ENCODE measurements around the gene UCP1. TPM values are rescaled to one million over a fixed set of nuclear protein-coding genes. Genes with fewer than 3 reads are reported as not detected.

Gene UCP1
- total RNA-seq, 4 donors from 2014 or later = not detected

DNA sequence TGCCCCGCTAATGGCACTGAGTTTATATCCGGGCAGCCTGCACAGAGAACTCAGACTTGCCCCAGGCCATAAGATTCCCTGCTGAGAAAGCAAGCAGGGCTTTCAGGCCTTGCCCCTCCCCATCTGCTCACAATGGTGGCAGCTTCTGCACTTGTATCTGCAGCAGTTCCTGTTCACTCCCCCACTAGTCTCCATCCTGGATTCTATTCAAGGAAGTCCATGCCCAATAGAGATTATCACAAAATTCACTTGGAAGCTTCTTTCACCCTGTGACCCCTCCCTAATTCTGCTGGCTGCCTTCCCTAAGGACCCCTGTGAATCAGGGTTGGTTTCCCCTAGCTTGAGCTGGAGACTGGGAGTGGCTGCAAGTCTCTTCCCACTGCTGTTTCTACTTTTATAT, 34.5 kb upstream of the UCP1 start:
- in situ Hi-C loops (cut with MboI; ENCODE audit: low pct_ligation_motif_present in 1 of 4, low pct_unique_long_range_greater_than_20kb in 1 of 4, low sequenced_read_pairs in 3 of 4) (loop anchor here in 1 of 4 donors (10.0 kb wide), 1 partner anchor 252 kb away; no protein-coding TSS in a partner anchor), intact Hi-C loops (cut with DNase I; ENCODE audit: low total_unique reads) (loop anchor here (5.0 kb wide), 1 partner anchor 1974 kb away; no protein-coding TSS in a partner anchor)
- Histone ChIP-seq H3K9me3 (no peaks in the 10 kb centered on the region), H3K27me3 (no peaks in the 10 kb centered on the region), H3K4me3 (no peak overlapping the region), H3K4me1 (no peaks in the 10 kb centered on the region), H3K27ac (no peak overlapping the region), H3K36me3 (no peaks in the 10 kb centered on the region)
- no peak for TF ChIP-seq EP300 (IDR thresholded peaks at IDR 0.05; ENCODE audit: low read depth)
- no peak for TF ChIP-seq POLR2A (IDR thresholded peaks at IDR 0.05)
- no peak for TF ChIP-seq POLR2AphosphoS5 (IDR thresholded peaks at IDR 0.05)
- TF ChIP-seq, protein P1, sequence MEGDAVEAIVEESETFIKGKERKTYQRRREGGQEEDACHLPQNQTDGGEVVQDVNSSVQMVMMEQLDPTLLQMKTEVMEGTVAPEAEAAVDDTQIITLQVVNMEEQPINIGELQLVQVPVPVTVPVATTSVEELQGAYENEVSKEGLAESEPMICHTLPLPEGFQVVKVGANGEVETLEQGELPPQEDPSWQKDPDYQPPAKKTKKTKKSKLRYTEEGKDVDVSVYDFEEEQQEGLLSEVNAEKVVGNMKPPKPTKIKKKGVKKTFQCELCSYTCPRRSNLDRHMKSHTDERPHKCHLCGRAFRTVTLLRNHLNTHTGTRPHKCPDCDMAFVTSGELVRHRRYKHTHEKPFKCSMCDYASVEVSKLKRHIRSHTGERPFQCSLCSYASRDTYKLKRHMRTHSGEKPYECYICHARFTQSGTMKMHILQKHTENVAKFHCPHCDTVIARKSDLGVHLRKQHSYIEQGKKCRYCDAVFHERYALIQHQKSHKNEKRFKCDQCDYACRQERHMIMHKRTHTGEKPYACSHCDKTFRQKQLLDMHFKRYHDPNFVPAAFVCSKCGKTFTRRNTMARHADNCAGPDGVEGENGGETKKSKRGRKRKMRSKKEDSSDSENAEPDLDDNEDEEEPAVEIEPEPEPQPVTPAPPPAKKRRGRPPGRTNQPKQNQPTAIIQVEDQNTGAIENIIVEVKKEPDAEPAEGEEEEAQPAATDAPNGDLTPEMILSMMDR (IDR thresholded peaks at IDR 0.05) = no peak
- 68% methylated on average over 2 of the region's 2 CpGs; no CpG with 5 or more reads in 1 of the 2 donors for WGBS, 2 donors (ENCODE audit: low coverage in 1 of 2)
- DNase-seq = no peak

DNA sequence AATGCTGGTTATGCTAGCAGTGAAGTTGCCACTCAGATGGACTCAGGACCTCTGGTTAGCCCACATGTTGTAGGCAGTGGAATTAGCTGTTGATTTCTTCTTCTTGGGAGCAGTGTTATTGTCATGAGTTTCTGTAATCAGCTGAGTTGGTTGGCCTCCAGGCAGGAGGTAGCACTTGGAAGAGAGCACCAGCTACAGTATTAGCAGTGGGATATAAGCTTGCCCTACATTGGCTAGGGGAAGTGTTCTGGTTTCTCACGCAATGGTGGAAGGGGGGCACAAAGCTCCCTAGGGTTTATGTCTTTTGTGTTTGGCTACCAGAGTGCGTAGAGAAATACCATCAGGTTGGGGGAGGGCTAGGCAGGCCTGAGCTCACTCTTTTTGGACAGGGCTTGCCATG, 34.0 kb upstream of the UCP1 start:
- WGBS, 2 donors (ENCODE audit: low coverage in 1 of 2) = 93% methylated on average over 2 of the region's 2 CpGs; no CpG with 5 or more reads in 1 of the 2 donors
- intact Hi-C loops (cut with DNase I; ENCODE audit: low total_unique reads) = loop anchor here (5.0 kb wide), 1 partner anchor 1975 kb away; no protein-coding TSS in a partner anchor
- no peak for DNase-seq
- H3K27me3 ChIP-seq = no peaks in the 10 kb centered on the region
- TF ChIP-seq EP300 (IDR thresholded peaks at IDR 0.05; ENCODE audit: low read depth) (no peak), POLR2A (IDR thresholded peaks at IDR 0.05) (no peak), POLR2AphosphoS5 (IDR thresholded peaks at IDR 0.05) (no peak)
- TF ChIP-seq, protein P1 (IDR thresholded peaks at IDR 0.05) = no peak
- H3K27ac ChIP-seq = no peak overlapping the region
- H3K36me3 ChIP-seq = no peaks in the 10 kb centered on the region
- no peaks in the 10 kb centered on the region for H3K4me1 ChIP-seq
- no peaks in the 10 kb centered on the region for H3K9me3 ChIP-seq
- in situ Hi-C loops (cut with MboI; ENCODE audit: low pct_ligation_motif_present in 1 of 4, low pct_unique_long_range_greater_than_20kb in 1 of 4, low sequenced_read_pairs in 3 of 4) = loop anchor here in 1 of 4 donors (10.0 kb wide), 1 partner anchor 252 kb away; no protein-coding TSS in a partner anchor
- H3K4me3 ChIP-seq = no peak overlapping the region

DNA sequence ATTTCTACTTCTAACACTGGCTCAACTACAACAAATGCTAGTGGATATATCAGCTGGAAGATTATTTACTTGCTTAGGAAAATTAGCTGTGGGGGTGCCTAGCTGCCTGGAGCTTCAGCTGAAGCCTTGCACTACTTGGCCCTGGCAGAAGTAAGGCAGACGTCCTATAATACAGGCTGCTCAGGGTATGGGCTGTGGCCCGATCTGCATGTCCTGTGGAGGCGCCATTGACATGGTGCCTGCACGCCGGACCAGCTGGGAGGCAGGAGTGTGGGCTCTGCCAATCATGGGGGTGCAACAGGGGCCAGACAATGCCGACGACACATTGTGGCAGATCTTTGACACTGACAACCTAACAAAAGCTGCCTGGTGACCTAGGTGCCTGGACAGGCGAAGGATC, 31.6 kb upstream of the UCP1 start:
- WGBS, 2 donors (ENCODE audit: low coverage in 1 of 2) = 79% methylated on average over 8 of the region's 8 CpGs; no CpG with 5 or more reads in 1 of the 2 donors
- Histone ChIP-seq H3K4me1 (no peaks in the 10 kb centered on the region), H3K4me3 (no peak overlapping the region), H3K9me3 (no peaks in the 10 kb centered on the region), H3K27ac (no peak overlapping the region), H3K27me3 (no peaks in the 10 kb centered on the region), H3K36me3 (no peaks in the 10 kb centered on the region)
- intact Hi-C loops (cut with DNase I; ENCODE audit: low total_unique reads) (loop anchor here (5.0 kb wide), 1 partner anchor 1977 kb away; no protein-coding TSS in a partner anchor), in situ Hi-C loops (cut with MboI; ENCODE audit: low pct_ligation_motif_present in 1 of 4, low pct_unique_long_range_greater_than_20kb in 1 of 4, low sequenced_read_pairs in 3 of 4) (loop anchor here in 1 of 4 donors (10.0 kb wide), 1 partner anchor 254 kb away; no protein-coding TSS in a partner anchor)
- TF ChIP-seq EP300 (IDR thresholded peaks at IDR 0.05; ENCODE audit: low read depth) = no peak
- TF ChIP-seq, protein P1 (IDR thresholded peaks at IDR 0.05) = no peak
- DNase-seq = no peak

DNA sequence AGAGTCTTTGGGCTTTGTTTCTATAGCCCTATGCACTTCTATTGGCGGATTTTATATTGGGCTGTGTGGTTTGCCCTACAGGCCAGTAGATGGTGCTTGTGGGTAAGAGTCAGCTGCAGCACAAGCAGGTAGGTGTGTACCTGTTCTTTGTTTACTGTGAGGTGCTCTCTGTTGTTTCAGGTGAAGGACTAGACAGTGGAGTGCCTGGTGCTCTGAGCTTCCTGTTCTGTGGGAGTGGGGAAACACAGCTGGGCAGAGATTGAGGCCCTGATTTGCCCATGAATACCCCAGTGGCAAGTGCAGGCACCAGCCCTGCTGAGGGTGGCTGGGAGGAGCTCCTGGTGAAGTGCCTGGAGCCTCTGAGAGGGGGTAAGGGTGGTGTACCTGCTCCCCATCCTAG, 26.3 kb upstream of the UCP1 start:
- H3K9me3 ChIP-seq = no peaks in the 10 kb centered on the region
- intact Hi-C loops (cut with DNase I; ENCODE audit: low total_unique reads) = no loop called here
- H3K27me3 ChIP-seq = no peaks in the 10 kb centered on the region
- no peak for TF ChIP-seq POLR2AphosphoS5 (IDR thresholded peaks at IDR 0.05)
- no peak for TF ChIP-seq EP300 (IDR thresholded peaks at IDR 0.05; ENCODE audit: low read depth)
- TF ChIP-seq, protein P1 (IDR thresholded peaks at IDR 0.05) = peak; percentile 48 to 70 (median 56)
- in situ Hi-C loops (cut with MboI; ENCODE audit: low pct_ligation_motif_present in 1 of 4, low pct_unique_long_range_greater_than_20kb in 1 of 4, low sequenced_read_pairs in 3 of 4) = loop anchor here in 1 of 4 donors (25.0 kb wide), 1 partner anchor 267 kb away; no protein-coding TSS in a partner anchor
- 31 to 40% methylated on average over 1 of the region's 1 CpG for WGBS, 2 donors (ENCODE audit: low coverage in 1 of 2)
- peak; percentile 41 for DNase-seq
- H3K4me1 ChIP-seq = no peaks in the 10 kb centered on the region
- no peak overlapping the region for H3K27ac ChIP-seq
- no peak overlapping the region for H3K4me3 ChIP-seq
- H3K36me3 ChIP-seq = no peaks in the 10 kb centered on the region

Data from transverse colon (tissue), 4 donors.